Measurements from ENCODE around the gene MARK4. TPM values are rescaled to one million over a fixed set of nuclear protein-coding genes. Genes with fewer than 3 reads are reported as not detected.

Gene MARK4
- total RNA-seq, 1 experiment from 2014 or later: 49.4 TPM

- Histone ChIP-seq H4K20me1 (ENCODE audit: insufficient read depth) (no peaks in the 10 kb centered on the region), H3K4me1 (replicated peaks; ENCODE audit: insufficient read depth) (no peaks in the 10 kb centered on the region), H3K9me2 (ENCODE audit: insufficient read depth) (no peaks in the 10 kb centered on the region), H3K9me3 (ENCODE audit: insufficient read depth, low read depth) (no peaks in the 10 kb centered on the region), H3K27me3 (ENCODE audit: insufficient read depth, low read depth) (peaks cover 32% of the 10 kb centered on the region), H2AFZ (no peak overlapping the region), H3K4me2 (no peak overlapping the region), H3K4me3 (no peak overlapping the region), H3K79me2 (ENCODE audit: low read depth) (no peaks in the 10 kb centered on the region), H3K27ac (no peak overlapping the region), H3K36me3 (ENCODE audit: low read depth) (no peaks in the 10 kb centered on the region), H3F3A (ENCODE audit: insufficient read depth, low read depth) (no peaks in the 10 kb centered on the region)
- TF ChIP-seq EZH2 (IDR thresholded peaks at IDR 0.05; ENCODE audit: low read depth): no peak
- no peak for TF ChIP-seq CTCF (conservative IDR thresholded peaks at IDR 0.05)
- no TSS peak for BruUV-seq (replicated peaks)
- ChIA-PET POLR2A (ENCODE audit: unreplicated experiment) (no interaction called here), CTCF (interaction anchor here (0.8 kb wide), 1 partner anchor 317 kb away, joined by 14 read pairs; no protein-coding TSS in a partner anchor)
- intact Hi-C loops (cut with micrococcal nuclease; ENCODE audit: unreplicated experiment): no loop called here
- DNase-seq: no peak
Measured at GRCh38 chr19:45231891-45232290, 19.2 kb upstream of the MARK4 start.

- H4K20me1 ChIP-seq (ENCODE audit: insufficient read depth): no peaks in the 10 kb centered on the region
- no peaks in the 10 kb centered on the region for H3K9me2 ChIP-seq (ENCODE audit: insufficient read depth)
- CTCF ChIA-PET: no interaction called here
- H3K27ac ChIP-seq: no peak overlapping the region
- H3K4me1 ChIP-seq (replicated peaks; ENCODE audit: insufficient read depth): no peaks in the 10 kb centered on the region
- no peaks in the 10 kb centered on the region for H3F3A ChIP-seq (ENCODE audit: insufficient read depth, low read depth)
- peaks cover 40% of the 10 kb centered on the region for H3K27me3 ChIP-seq (ENCODE audit: insufficient read depth, low read depth)
- no peaks in the 10 kb centered on the region for H3K36me3 ChIP-seq (ENCODE audit: low read depth)
- no peak overlapping the region for H3K4me3 ChIP-seq
- intact Hi-C loops (cut with micrococcal nuclease; ENCODE audit: unreplicated experiment): no loop called here
- TF ChIP-seq CTCF (conservative IDR thresholded peaks at IDR 0.05) (no peak), EZH2 (IDR thresholded peaks at IDR 0.05; ENCODE audit: low read depth) (no peak)
- no peak overlapping the region for H2AFZ ChIP-seq
- no peak for DNase-seq
- no peaks in the 10 kb centered on the region for H3K9me3 ChIP-seq (ENCODE audit: insufficient read depth, low read depth)
- no TSS peak for BruUV-seq (replicated peaks)
- POLR2A ChIA-PET (ENCODE audit: unreplicated experiment): no interaction called here
- H3K4me2 ChIP-seq: no peak overlapping the region
- no peaks in the 10 kb centered on the region for H3K79me2 ChIP-seq (ENCODE audit: low read depth)
Measured at GRCh38 chr19:45234089-45234869, 16.8 kb upstream of the MARK4 start.

DNA sequence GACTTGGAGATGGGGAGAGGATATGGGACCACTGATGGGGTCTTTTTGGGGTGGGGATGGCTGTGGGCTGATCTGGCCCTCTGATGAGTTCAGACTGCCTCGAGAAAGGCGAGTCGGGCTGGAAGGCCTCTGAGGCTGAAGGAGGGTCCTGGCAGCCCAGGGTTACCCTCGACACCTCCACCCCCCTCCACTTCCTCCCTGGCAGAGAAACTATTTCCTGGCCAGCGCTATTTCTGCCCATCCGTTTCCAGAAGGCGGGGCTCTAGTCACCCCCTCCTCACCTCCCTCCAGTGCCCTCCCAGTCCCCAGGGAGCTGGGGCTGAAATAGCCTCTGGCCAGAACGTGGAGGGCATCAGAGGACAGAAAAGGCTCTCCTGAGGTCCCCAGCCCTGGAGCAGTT, 15.6 kb upstream of the MARK4 start:
- H3K36me3 ChIP-seq (ENCODE audit: low read depth): no peaks in the 10 kb centered on the region
- no peaks in the 10 kb centered on the region for H3F3A ChIP-seq (ENCODE audit: insufficient read depth, low read depth)
- POLR2A ChIA-PET (ENCODE audit: unreplicated experiment): no interaction called here
- H3K9me2 ChIP-seq (ENCODE audit: insufficient read depth): no peaks in the 10 kb centered on the region
- no peak for TF ChIP-seq CTCF (conservative IDR thresholded peaks at IDR 0.05)
- TF ChIP-seq EZH2 (IDR thresholded peaks at IDR 0.05; ENCODE audit: low read depth): no peak
- CTCF ChIA-PET: no interaction called here
- H3K27ac ChIP-seq: no peak overlapping the region
- H3K9me3 ChIP-seq (ENCODE audit: insufficient read depth, low read depth): no peaks in the 10 kb centered on the region
- no peak overlapping the region for H3K4me3 ChIP-seq
- H3K4me2 ChIP-seq: no peak overlapping the region
- BruUV-seq (replicated peaks): no TSS peak
- no peak for DNase-seq
- no peaks in the 10 kb centered on the region for H3K4me1 ChIP-seq (replicated peaks; ENCODE audit: insufficient read depth)
- intact Hi-C loops (cut with micrococcal nuclease; ENCODE audit: unreplicated experiment): no loop called here
- no peak overlapping the region for H2AFZ ChIP-seq
- H4K20me1 ChIP-seq (ENCODE audit: insufficient read depth): no peaks in the 10 kb centered on the region
- no peaks in the 10 kb centered on the region for H3K79me2 ChIP-seq (ENCODE audit: low read depth)
- peaks cover 40% of the 10 kb centered on the region for H3K27me3 ChIP-seq (ENCODE audit: insufficient read depth, low read depth)
